ENCODE results near the gene IL4R. TPM values are rescaled to one million over a fixed set of nuclear protein-coding genes. Genes with fewer than 3 reads are reported as not detected.
"Not testable (repeated sequence)": the region's sequence is repeated elsewhere in the genome, so short reads cannot be mapped to it uniquely, and the experiment has no call there.

Gene IL4R
- total RNA-seq, 1 donor from 2014 or later = 9.6 TPM

DNA sequence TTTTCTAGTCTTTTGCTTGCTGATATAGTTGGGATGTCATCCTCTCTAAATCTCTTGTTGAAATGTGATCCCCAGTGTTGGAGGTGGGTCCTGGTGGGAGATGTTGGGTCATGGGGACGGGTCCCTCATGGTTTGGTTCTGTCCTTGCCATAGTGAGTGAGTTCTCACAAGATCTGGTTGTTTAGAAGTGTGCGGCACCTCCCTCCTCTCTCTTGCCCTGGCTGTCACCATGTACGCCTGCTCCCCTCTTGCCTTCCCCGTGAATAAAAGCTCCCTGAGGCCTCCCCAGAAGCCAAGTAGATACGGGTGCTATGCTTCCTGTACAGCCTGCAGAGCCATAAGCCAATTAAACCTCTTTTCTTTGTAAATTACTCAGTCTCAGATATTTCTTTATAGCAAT, 15.2 kb downstream of the IL4R start:
- no peaks in the 10 kb centered on the region for H3K9me3 ChIP-seq (ENCODE audit: low read depth)
- no peak overlapping the region for H3K4me2 ChIP-seq
- H3K4me3 ChIP-seq = no peak overlapping the region
- no peaks in the 10 kb centered on the region for H3K36me3 ChIP-seq
- TF ChIP-seq, protein P1, sequence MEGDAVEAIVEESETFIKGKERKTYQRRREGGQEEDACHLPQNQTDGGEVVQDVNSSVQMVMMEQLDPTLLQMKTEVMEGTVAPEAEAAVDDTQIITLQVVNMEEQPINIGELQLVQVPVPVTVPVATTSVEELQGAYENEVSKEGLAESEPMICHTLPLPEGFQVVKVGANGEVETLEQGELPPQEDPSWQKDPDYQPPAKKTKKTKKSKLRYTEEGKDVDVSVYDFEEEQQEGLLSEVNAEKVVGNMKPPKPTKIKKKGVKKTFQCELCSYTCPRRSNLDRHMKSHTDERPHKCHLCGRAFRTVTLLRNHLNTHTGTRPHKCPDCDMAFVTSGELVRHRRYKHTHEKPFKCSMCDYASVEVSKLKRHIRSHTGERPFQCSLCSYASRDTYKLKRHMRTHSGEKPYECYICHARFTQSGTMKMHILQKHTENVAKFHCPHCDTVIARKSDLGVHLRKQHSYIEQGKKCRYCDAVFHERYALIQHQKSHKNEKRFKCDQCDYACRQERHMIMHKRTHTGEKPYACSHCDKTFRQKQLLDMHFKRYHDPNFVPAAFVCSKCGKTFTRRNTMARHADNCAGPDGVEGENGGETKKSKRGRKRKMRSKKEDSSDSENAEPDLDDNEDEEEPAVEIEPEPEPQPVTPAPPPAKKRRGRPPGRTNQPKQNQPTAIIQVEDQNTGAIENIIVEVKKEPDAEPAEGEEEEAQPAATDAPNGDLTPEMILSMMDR (IDR thresholded peaks at IDR 0.05) = no peak
- no peak for TF ChIP-seq EZH2 (IDR thresholded peaks at IDR 0.05)
- no peak for TF ChIP-seq EZH2phosphoT487 (IDR thresholded peaks at IDR 0.05)
- Mint-ChIP-seq H3K27ac (no peak overlapping the region), H3K4me3 (no peak overlapping the region), H3K9me3 (peaks cover 4% of the 10 kb centered on the region), H3K4me1 (peaks cover 29% of the 10 kb centered on the region), H3K27me3 (ENCODE audit: insufficient read depth, low read depth) (peaks cover 15% of the 10 kb centered on the region), H3K36me3 (no peaks in the 10 kb centered on the region)
- peaks cover 4% of the 10 kb centered on the region for H3K27me3 ChIP-seq
- no peak overlapping the region for H2AFZ ChIP-seq (replicated peaks)
- H3K4me1 ChIP-seq = peaks cover 18% of the 10 kb centered on the region
- no peak overlapping the region for H3K27ac ChIP-seq
- peaks cover 17% of the 10 kb centered on the region for H4K20me1 ChIP-seq (ENCODE audit: low read depth)
- no peaks in the 10 kb centered on the region for H3K79me2 ChIP-seq (ENCODE audit: low read depth)
- H3F3A ChIP-seq (ENCODE audit: low read depth) = peaks cover 11% of the 10 kb centered on the region
- no peak overlapping the region for H3K9ac ChIP-seq
- no peak for DNase-seq (ENCODE audit: low spot score)

DNA sequence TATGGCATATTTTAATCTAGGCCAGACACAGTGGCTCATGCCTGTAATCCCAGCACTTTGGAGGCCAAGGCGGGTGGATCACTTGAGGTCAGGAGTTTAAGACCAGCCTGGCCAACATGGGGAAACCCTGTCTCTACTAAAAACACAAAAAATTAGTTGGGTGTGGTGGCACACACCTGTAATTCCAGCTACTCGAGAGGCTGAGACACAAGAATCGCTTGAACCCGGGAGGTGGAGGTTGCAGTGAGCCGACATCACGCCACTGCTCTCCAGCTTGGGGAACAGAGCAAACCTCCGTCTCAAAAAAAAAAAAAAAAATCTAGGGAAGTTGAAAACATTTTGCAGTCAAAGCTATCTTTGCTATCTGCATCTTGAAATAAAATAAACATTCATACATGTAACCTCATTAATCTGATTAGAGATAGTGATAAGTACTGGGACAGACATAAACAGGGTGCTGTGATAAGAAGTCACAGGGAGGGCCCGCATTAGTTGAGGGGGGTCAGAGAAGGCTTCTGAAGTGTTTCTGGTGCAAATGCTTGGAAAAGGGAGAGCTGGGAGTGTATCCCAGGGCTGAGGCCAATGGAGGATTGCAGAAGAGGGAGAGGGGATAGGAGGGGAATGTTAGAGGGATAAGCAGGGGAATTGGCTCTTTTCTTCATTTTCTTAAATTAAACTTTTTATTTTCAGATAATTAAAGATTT, 15.8 kb downstream of the IL4R start:
- Mint-ChIP-seq H3K4me1 (peaks cover 29% of the 10 kb centered on the region), H3K27me3 (ENCODE audit: insufficient read depth, low read depth) (peaks cover 15% of the 10 kb centered on the region), H3K27ac (peak overlapping the region; percentile 91)
- Histone ChIP-seq H3K4me1 (peaks cover 18% of the 10 kb centered on the region), H3F3A (ENCODE audit: low read depth) (peaks cover 11% of the 10 kb centered on the region), H4K20me1 (ENCODE audit: low read depth) (peaks cover 17% of the 10 kb centered on the region)
- not testable (repeated sequence) for H3K4me3 Mint-ChIP-seq; H2AFZ ChIP-seq (replicated peaks); H3K36me3 Mint-ChIP-seq; H3K4me3 ChIP-seq; DNase-seq (ENCODE audit: low spot score); H3K9me3 ChIP-seq (ENCODE audit: low read depth); H3K27ac ChIP-seq; H3K79me2 ChIP-seq (ENCODE audit: low read depth); H3K36me3 ChIP-seq; H3K4me2 ChIP-seq; H3K9me3 Mint-ChIP-seq; H3K27me3 ChIP-seq; H3K9ac ChIP-seq

DNA sequence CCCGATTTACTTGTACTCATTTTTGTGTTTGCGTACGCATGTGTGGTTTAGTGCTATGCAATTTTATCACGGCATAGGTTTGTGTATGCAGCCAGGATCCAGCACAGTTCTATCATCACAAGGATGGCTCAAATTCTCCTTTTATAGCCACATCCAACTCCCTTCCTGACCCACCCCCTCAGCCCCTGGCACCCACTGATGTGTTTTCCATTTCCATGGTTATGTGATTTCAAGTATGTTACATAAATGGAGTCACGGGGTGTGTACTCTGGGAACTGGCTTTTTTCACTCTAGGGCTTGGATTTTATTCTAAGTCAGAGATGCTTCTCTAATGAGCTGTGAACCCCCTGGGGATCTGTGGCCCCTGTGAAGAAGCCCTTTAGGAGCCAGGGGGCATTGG, 16.8 kb downstream of the IL4R start:
- H3K4me3 ChIP-seq = no peak overlapping the region
- no peak for DNase-seq (ENCODE audit: low spot score)
- H3K9ac ChIP-seq = no peak overlapping the region
- no peaks in the 10 kb centered on the region for H3K9me3 ChIP-seq (ENCODE audit: low read depth)
- no peaks in the 10 kb centered on the region for H3K79me2 ChIP-seq (ENCODE audit: low read depth)
- no peak overlapping the region for H3K4me3 Mint-ChIP-seq
- no peak overlapping the region for H2AFZ ChIP-seq (replicated peaks)
- no peak overlapping the region for H3K4me2 ChIP-seq
- peaks cover 29% of the 10 kb centered on the region for H3K4me1 Mint-ChIP-seq
- peak overlapping the region; percentile 6 for H3K27ac Mint-ChIP-seq
- TF ChIP-seq EZH2phosphoT487 (IDR thresholded peaks at IDR 0.05) (no peak), EZH2 (IDR thresholded peaks at IDR 0.05) (no peak)
- TF ChIP-seq, protein P1 (IDR thresholded peaks at IDR 0.05) = no peak
- peaks cover 4% of the 10 kb centered on the region for H3K27me3 ChIP-seq
- no peak overlapping the region for H3K27ac ChIP-seq
- peaks cover 4% of the 10 kb centered on the region for H3K9me3 Mint-ChIP-seq
- no peaks in the 10 kb centered on the region for H3K36me3 ChIP-seq
- H4K20me1 ChIP-seq (ENCODE audit: low read depth) = peaks cover 17% of the 10 kb centered on the region
- H3K36me3 Mint-ChIP-seq = no peaks in the 10 kb centered on the region
- peaks cover 12% of the 10 kb centered on the region for H3K27me3 Mint-ChIP-seq (ENCODE audit: insufficient read depth, low read depth)
- peaks cover 11% of the 10 kb centered on the region for H3F3A ChIP-seq (ENCODE audit: low read depth)
- peaks cover 16% of the 10 kb centered on the region for H3K4me1 ChIP-seq

DNA sequence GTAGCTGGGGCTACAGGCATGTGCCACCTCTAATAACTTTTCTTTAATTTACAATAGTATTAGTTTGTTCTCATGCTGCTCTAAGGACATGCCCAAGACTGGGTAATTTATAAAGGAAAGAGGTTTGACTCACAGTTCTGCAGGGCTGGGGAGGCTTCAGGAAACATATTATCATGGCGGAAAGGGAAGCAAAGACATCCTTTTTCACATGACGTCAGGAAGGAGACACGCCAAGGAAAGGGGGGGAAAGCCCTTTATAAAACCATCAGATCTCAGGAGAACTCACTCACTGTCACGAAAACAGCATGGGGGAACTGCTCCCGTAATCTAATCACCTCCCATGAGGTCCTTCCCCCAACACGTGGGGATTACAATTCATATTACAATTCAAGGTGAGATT, 18.3 kb downstream of the IL4R start:
- no peak overlapping the region for H3K4me3 Mint-ChIP-seq
- H2AFZ ChIP-seq (replicated peaks) = no peak overlapping the region
- peaks cover 4% of the 10 kb centered on the region for H3K27me3 ChIP-seq
- H3K27me3 Mint-ChIP-seq (ENCODE audit: insufficient read depth, low read depth) = peaks cover 8% of the 10 kb centered on the region
- H4K20me1 ChIP-seq (ENCODE audit: low read depth) = peaks cover 8% of the 10 kb centered on the region
- no peak overlapping the region for H3K27ac Mint-ChIP-seq
- DNase-seq (ENCODE audit: low spot score) = no peak
- peaks cover 16% of the 10 kb centered on the region for H3K4me1 Mint-ChIP-seq
- no peak for TF ChIP-seq EZH2phosphoT487 (IDR thresholded peaks at IDR 0.05)
- TF ChIP-seq EZH2 (IDR thresholded peaks at IDR 0.05) = no peak
- H3K9ac ChIP-seq = no peak overlapping the region
- H3K9me3 ChIP-seq (ENCODE audit: low read depth) = no peaks in the 10 kb centered on the region
- no peaks in the 10 kb centered on the region for H3K79me2 ChIP-seq (ENCODE audit: low read depth)
- no peaks in the 10 kb centered on the region for H3K36me3 ChIP-seq
- H3K36me3 Mint-ChIP-seq = no peaks in the 10 kb centered on the region
- H3K27ac ChIP-seq = no peak overlapping the region
- H3F3A ChIP-seq (ENCODE audit: low read depth) = peaks cover 8% of the 10 kb centered on the region
- H3K9me3 Mint-ChIP-seq = peaks cover 4% of the 10 kb centered on the region
- H3K4me2 ChIP-seq = no peak overlapping the region
- no peak overlapping the region for H3K4me3 ChIP-seq
- H3K4me1 ChIP-seq = peaks cover 4% of the 10 kb centered on the region
